UCSD-AML1 (cell line): Measurements from ENCODE around the gene RBMX2.
A peak's percentile ranks its signal among the peaks of the same experiment; 100 is the strongest.
"Not testable (repeated sequence)": the region's sequence is repeated elsewhere in the genome, so short reads cannot be mapped to it uniquely, and the experiment has no call there.

Source experiments
- DNase-seq: peaks from one replicate; lab custom pipeline; 2025; ENCODE audit not compliant: unreplicated experiment; lab: John Stamatoyannopoulos, UW

RBMX2 gene, protein sequence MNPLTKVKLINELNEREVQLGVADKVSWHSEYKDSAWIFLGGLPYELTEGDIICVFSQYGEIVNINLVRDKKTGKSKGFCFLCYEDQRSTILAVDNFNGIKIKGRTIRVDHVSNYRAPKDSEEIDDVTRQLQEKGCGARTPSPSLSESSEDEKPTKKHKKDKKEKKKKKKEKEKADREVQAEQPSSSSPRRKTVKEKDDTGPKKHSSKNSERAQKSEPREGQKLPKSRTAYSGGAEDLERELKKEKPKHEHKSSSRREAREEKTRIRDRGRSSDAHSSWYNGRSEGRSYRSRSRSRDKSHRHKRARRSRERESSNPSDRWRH

DNA sequence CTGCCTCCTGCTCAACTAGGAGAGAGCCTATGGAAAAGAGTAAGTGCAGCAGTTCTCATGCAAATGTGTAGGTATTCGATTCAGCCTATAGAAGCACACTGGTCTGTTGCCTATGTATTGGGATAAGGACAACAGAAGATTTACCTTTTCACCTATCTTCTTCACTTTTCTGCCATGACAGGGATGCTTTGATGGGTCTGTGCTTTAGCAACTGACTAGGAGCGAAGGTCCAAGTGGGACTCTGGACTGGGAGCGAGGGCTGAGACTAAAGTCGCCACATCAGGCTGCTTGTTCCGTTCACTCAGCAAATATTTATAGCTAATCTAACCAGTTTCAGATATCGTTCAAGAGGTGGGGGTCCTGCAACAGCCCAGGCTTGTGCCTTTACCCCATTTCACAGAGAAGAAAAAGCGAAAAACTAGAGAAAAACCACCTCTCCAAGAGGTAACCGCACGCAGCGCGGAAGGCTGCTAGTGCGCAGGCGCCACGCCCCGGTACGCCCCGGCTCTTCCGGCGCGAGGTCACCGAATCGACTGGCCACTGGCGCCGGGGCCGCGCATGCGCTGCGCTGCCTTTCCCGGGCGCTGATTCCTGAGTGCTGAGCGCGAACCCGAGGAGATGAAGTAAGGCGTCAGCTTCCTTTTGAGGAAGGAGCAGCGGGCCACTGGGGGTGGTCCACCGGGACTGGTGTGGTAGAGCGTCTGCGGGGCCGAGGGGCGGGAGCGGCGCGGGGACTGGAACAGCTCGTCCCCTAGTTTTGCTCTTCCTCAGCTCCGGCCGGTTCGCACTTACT is at the start of gene RBMX2:
Gene RBMX2, plus strand, starts transcription at position 573 of the 793 bp plus-strand sequence. Its CDS starts 46 bp downstream, at position 619.
- peak; percentile 82 for DNase-seq

- not testable (repeated sequence) for DNase-seq
These were observed 49.7 kb upstream of the RBMX2 start for GRCh38 chrX:130352050-130352449.

GRCh38 chrX:130376077-130376476 is 25.7 kb upstream of the RBMX2 start:
- DNase-seq: no peak

DNA sequence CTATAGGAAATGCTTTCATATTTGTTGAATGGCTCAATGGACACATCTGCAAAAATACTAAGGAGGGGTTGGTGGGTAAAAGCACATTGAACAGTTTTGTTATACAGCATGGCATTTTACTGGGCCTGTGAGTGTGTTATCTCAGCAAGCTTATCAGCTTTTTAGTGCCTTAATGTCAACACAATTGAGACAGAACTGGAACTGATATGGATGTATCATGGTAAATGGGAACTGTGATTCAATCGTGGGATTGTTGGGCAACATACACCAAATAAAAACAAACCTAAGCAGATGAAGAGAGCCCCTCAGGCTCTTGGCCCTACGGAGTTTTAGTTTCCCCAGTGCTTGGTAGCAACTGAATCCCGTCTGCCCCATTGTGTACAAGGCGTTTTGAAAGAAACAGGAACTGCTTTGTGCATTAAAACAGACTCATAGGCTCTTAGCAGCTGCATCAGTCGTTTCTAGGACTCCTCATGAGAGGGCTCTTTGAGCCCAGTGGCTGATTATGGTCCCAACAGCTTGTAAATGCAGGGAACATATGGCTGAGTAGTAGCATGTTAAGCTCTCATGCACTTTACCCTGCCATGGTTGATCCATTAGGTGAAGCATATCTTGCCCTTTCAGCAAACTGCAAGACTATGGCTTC is 23.6 kb upstream of the RBMX2 start:
- DNase-seq: no peak

- no peak for DNase-seq
These were observed 16.3 kb upstream of the RBMX2 start, which contains the start of gene GPR119 for GRCh38 chrX:130385520-130385919. TSS of gene GPR119 (minus strand) at chrX:130385674. CDS start at chrX:130385447, 227 bp downstream.

DNA sequence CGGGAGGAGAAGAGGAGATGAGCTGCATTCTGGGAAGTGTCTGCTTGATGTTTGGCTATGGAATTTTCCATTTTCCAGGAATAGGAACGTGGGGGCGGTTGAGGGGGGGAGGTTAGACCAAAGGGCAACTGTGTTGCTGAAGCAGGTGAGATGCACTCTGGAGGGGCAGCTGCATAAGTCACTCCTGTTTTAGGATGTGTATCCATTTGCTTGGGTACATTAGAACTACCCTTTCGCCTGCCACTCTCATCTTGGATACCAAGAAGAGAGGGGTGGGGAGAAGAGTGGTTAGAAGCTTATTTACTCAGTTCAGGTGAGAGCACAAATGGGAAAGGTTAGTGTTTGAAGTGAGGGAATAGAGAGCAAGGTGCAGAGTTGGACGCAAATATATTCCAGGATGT is 15.4 kb upstream of the RBMX2 start:
- DNase-seq: no peak

GRCh38 chrX:130393451-130394074 is 8.2 kb upstream of the RBMX2 start:
- peak; percentile 25 for DNase-seq

- DNase-seq: no peak
These were observed 6.4 kb upstream of the RBMX2 start for GRCh38 chrX:130395341-130395740.

DNA sequence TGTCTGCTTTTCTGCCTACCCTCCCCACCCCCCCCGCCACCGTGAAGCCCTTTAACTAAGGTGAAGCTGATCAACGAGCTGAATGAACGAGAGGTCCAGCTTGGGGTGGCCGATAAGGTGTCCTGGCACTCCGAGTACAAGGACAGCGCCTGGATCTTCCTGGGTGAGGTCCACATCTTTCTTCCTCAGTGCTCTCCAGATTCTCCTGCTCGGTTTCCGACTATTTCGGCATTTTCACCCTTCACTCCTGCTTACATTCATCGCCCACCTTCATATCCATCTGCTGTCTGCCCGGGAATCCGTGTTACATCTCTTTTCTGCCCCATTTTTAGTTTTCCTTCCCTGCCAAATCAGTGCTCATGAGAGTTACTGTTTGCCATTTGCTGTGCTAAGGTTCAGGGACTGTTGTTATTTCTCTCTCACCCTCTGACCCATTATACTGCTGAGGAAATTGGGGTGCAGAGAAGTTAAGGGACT is 459 bp downstream of the RBMX2 start:
- no peak for DNase-seq

GRCh38 chrX:130413415-130413814 is 11.6 kb downstream of the RBMX2 start:
- no peak for DNase-seq

DNA sequence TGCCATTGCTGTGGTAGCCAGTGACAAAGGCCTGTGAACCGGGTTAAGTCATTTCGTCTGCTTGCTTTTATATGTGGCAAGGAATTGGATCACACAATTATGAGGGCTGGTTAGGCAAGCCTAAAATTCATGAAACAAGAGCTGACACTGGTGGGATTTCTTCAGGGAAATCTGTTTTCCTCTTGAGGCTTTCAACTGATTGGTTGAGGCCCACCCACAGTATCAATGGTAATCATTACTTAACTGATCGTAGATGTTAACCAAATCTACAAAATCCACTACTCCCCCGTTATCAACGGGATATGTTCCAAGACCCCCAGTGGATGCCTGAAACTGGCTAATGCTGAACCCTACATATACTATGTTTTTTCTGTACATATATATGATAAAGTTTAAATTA is 13.0 kb downstream of the RBMX2 start:
- DNase-seq: no peak

DNA sequence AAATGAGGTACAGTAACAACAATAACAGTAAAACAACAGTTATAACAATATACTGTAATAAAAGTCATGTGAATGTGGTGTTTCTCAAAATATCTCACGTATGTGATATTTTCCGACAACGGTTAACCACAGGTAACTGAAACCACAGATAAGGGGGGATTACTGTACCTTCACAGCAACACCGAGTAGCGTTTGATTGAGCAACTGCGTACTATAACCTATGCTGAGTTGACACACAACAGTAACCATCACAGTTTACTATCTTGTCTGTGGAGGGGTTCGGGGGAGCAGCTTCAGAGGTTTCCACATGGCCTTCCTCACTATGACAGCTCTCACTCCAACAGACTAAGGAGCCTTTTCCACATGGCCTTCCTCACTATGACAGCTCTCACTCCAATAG is 13.4 kb downstream of the RBMX2 start:
- DNase-seq: no peak

GRCh38 chrX:130416785-130417184 is 15.0 kb downstream of the RBMX2 start:
- no peak for DNase-seq

DNA sequence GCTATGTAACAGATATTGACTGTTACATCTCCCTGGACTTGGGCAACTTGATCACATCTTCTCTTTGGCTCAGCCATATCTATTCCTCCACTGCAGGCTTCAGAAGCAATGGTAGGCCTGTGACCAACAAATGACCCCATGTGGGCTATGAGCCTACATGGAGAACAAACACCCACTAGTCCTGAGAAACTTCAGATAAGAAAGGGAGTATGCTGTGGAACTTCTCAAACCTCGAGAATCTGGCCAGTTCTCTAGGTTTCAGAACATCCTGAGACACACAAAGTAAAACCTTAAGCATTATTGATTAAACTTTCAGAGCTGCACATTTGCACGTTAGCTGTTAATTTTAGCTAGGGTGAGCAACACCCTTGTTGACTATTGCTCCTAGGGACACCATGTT is 16.3 kb downstream of the RBMX2 start:
- DNase-seq: no peak

- DNase-seq: no peak
These were observed 17.0 kb downstream of the RBMX2 start for GRCh38 chrX:130418740-130419139.

DNA sequence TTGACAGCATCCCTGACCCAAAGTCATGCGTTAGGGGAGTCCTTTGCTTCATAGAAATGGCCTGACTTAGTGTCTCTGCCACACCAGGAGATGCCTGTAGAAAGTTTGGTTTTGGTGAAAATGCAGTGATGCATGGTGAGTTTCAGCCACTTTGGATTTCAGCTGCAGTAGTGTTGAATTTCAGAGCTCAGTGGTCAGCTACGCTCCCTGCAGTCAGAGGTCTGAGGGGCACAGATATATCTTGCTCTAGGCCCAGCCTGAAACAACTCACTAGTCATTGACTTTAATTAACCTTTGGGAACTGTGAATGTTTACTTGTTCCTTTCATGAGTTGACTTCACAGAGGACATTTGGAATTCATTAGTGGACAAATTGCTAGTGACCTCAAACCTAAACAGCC is 17.5 kb downstream of the RBMX2 start:
- no peak for DNase-seq

DNA sequence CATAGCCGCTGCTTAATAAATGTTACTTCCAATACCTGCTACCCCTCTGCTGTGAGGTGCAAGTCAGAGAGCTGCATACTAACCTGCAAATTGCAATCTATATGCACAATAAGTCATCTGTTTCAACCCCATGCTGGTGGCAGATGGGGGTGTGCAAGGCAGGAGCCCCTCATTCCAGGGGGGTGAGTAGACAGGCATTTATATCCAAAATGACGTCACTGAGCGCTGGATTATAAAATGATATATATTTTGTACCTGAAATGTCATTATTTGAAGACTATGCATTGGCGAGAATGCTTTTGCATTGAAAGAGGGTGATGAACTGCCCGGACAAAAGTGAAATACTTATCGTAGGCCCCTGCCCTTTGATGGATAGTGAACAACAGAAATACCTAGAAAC is 24.7 kb downstream of the RBMX2 start:
- no peak for DNase-seq

DNA sequence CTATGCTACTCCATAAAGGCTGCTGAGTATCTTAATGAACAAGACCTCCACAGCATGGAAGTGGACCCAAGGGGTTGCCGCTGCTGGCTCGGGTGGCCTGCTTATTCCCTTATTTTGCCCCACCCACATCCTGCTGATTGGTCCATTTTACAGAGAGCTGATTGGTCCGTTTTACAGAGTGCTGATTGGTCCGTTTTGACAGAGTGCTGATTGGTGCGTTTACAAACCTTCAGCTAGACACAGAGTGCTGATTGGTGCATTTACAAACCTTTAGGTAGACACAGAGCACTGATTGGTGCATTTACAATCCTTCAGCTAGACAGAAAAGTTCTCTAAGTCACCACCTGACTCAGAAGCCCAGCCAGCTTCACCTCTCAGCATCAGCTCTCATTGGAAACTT is 27.4 kb downstream of the RBMX2 start:
- DNase-seq: not testable (repeated sequence)

DNA sequence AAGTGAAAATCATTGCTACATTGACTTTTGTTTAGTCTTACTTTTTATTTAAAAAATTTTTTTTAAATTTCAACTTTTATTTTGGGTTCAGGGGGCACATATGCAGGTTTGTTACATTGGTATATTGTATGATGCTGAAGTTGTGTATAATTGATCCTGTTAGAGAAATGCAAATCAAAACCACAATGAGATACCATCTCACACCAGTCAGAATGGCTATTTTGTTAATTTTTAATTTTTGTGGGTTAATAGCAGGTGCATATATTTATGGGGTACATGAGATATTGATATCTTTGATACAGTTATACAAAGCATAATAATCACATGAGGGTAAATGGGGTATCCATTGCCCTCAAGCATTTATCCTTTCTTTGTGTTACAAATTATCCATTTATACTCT is 34.1 kb downstream of the RBMX2 start:
- no peak for DNase-seq

DNA sequence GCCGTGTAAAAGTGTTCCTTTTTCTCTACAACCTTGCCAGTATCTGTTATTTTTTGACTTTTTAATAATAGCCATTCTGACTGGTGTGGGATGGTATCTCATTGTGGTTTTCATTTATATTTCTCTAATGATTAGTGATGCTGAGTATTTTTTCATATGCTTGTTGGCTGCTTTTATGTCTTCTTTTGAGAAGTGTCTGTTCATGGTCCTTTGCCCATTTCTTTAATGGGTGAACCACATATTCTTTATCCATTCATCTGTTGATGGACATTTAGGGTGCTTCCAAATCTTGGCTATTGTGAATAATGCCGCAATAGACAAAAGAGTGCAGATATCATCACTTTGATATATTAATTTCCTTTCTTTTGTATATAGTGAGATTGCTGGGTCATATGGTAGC is 36.2 kb downstream of the RBMX2 start:
- not testable (repeated sequence) for DNase-seq

DNA sequence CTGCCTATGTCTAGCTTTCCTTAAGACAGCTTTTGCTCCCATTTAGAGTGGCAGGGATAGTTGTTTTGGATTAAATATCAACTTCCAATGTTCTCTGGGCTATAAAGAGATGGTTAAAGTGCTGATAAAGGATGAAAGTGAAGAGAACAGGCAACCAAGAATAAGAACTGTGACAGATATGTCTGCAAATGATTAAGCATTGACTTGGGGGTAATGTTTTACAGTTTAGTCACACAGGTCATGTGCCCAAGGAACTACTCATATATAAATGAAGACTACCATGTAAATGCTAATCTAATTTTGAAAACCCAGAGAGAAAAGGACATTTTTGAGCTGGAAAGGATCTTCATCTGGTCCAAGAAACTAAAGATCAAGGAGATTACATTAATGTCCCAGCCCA is 42.1 kb downstream of the RBMX2 start:
- no peak for DNase-seq
